Testis (tissue), 3 donors: Measurements from ENCODE around the gene TTC7B. TPM values are rescaled to one million over a fixed set of nuclear protein-coding genes. Genes with fewer than 3 reads are reported as not detected.

Source experiments
- DNase-seq: peaks from one replicate; pipeline ENCODE4 v3.0.0-alpha.2; 2019
- H3K27ac ChIP-seq, 2 donors: fragments of 200-600 bp; sonication (generic); one replicate each; pipeline ENCODE4 v1.5.1; 2019
- H3K27me3 ChIP-seq: fragments of 200-600 bp; sonication (generic); one replicate; pipeline ENCODE4 v1.5.1; 2019
- H3K36me3 ChIP-seq: fragments of 200-600 bp; sonication (generic); one replicate; pipeline ENCODE4 v1.5.1; 2017; ENCODE audit warnings: low read depth; ENCODE audit errors: missing control alignments
- H3K4me1 ChIP-seq: fragments of 200-600 bp; sonication (generic); one replicate; pipeline ENCODE4 v1.5.1; 2019
- H3K4me3 ChIP-seq, 2 donors: fragments of 200-600 bp; sonication (generic); one replicate each; pipeline ENCODE4 v1.5.1; 2017 to 2019
- H3K9me3 ChIP-seq: fragments of 200-600 bp; sonication (generic); one replicate; pipeline ENCODE4 v1.5.1; 2017
- POLR2A ChIP-seq: fragments of 450-650 bp; IDR thresholded peaks from one replicate; pipeline ENCODE4 v1.6.1; 2017; ENCODE audit warnings: antibody characterized with exemption, mild to moderate bottlenecking, moderate library complexity
- WGBS, 2 donors: methylation state at CpG; one replicate each; pipeline ENCODE4 v1.1.5; 2018; 5-methylcytosine and 5-hydroxymethylcytosine counted together
- intact Hi-C: fragments of 100-400 bp; cut with DNase I; formaldehyde crosslinking; loops from one replicate; pipeline ENCODE4 v1.15.1; 2023; ENCODE audit warnings: low total_unique reads
- polyA plus RNA-seq: library from polyadenylated mRNA; stranded (reverse); fragments of 350-450 nt; fragmentation: Illumina TruSeq; extraction: RNeasy Lipid Tissue Mini Kit (QIAGEN cat#74804); gene quantifications from one replicate; pipeline ENCODE4 v1.2.3, GENCODE V29; 2014; ENCODE audit warnings: low read depth, low replicate concordance; ENCODE audit not compliant: insufficient read depth
- total RNA-seq, 2 donors: library from RNA; depleted of rRNA; stranded (reverse); fragments of >200 nt; gene quantifications; one replicate each; pipeline ENCODE4 v1.2.3, GENCODE V29; 2016
- TF ChIP-seq, protein P1 (sequence below), 3 experiments: fragments of 450-650 bp in 2 of 3; fragments of 200-600 bp in 1 of 3; sonication (generic) in 1 of 3; IDR thresholded peaks; one replicate each; pipeline ENCODE4 v1.5.1; 2016 to 2019; ENCODE audit warnings: antibody characterized with exemption in 3 of 3, mild to moderate bottlenecking in 2 of 3, moderate library complexity in 1 of 3

Gene TTC7B
- total and polyA plus RNA-seq, 3 donors from 2014 or later, result 11.3 to 17.0 (median 12.1) TPM

- Histone ChIP-seq H3K27me3 (no peaks in the 10 kb centered on the region), H3K36me3 (no peaks in the 10 kb centered on the region), H3K4me3 (no peak overlapping the region), H3K9me3 (no peaks in the 10 kb centered on the region), H3K4me1 (peaks cover 21% of the 10 kb centered on the region), H3K27ac (no peak overlapping the region)
- WGBS, 2 donors, result 45 to 56% methylated on average over 8 of the region's 8 CpGs
- no peak for TF ChIP-seq POLR2A
- TF ChIP-seq, protein P1, sequence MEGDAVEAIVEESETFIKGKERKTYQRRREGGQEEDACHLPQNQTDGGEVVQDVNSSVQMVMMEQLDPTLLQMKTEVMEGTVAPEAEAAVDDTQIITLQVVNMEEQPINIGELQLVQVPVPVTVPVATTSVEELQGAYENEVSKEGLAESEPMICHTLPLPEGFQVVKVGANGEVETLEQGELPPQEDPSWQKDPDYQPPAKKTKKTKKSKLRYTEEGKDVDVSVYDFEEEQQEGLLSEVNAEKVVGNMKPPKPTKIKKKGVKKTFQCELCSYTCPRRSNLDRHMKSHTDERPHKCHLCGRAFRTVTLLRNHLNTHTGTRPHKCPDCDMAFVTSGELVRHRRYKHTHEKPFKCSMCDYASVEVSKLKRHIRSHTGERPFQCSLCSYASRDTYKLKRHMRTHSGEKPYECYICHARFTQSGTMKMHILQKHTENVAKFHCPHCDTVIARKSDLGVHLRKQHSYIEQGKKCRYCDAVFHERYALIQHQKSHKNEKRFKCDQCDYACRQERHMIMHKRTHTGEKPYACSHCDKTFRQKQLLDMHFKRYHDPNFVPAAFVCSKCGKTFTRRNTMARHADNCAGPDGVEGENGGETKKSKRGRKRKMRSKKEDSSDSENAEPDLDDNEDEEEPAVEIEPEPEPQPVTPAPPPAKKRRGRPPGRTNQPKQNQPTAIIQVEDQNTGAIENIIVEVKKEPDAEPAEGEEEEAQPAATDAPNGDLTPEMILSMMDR (IDR thresholded peaks at IDR 0.05), result no peak
- peak; percentile 47 for DNase-seq
- intact Hi-C loops, result no loop called here
Measured at GRCh38 chr14:90740081-90740480, 76.1 kb downstream of the TTC7B start.

DNA sequence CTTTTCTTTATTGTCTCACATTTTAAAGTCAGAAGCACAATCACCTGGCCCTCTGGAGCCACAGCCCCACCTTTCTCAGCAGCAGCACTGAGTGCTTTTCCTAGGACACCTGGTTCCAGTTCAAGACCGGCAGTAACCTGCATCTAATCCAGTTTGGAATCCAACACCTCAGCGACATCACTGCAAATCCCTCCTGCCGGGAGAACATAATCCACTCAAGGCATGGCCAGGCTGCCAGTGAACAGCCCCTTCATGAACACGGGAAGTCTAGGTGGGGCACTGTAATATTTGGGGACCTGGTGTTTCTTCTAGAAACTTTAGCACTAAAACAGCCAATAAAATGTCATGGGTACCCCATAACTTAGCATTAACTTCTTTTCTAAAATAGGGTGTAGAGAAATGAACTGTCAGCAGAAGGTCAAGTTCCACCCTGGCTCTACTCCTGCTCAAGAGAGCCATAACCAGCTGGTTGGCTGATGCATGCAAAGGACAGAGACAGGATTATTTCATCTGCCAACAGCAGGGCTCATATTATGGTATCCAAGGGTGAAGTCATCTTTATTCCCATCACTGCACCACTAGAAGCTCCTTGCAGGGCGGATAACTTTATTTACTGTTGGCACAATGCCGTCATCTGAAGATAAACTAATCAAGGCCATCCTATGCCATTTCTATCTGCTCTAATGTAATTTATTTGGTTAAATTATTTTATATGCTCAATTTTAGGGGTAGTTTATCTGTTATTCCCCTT is 76.7 kb downstream of the TTC7B start:
- TF ChIP-seq, protein P1 (IDR thresholded peaks at IDR 0.05), result no peak
- TF ChIP-seq POLR2A, result no peak
- Histone ChIP-seq H3K27ac (no peak overlapping the region), H3K27me3 (no peaks in the 10 kb centered on the region), H3K4me1 (peaks cover 21% of the 10 kb centered on the region), H3K9me3 (no peaks in the 10 kb centered on the region), H3K36me3 (no peaks in the 10 kb centered on the region), H3K4me3 (no peak overlapping the region)
- DNase-seq, result no peak
- intact Hi-C loops, result no loop called here
- 70 to 80% methylated on average over 5 to 6 of the region's 6 CpGs for WGBS, 2 donors

DNA sequence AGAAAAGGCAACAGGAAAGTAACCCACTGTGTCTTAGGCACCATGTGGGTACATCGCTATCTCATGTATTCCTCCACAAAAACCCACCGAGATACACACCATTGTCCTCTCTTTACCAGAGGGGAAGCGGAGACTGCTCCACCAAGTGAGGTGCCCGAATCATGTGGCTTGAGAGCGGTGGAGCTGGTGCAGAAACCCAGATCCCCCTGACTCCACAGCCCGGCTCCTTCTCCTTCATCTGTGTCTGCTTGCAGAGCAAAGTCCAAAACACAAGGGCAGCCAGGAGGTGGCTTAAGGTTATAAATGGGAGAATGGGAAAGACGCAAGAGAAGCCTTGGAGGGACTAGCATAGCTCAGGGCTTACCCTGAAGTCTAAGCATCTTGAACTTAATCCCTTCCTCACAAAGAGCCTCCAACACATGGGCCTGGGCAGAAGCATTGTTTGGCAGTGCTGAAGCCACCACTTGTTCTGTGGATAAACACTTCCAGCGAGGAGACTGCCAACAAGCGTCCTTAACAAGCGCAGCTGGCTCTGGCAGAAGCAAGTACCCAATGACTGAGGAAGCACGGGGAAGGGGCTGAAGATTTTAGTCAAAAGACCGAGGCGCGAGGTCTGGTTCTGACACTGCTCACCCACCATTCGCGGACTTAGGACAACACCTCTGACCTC is 83.0 kb downstream of the TTC7B start:
- Histone ChIP-seq H3K27ac (no peak overlapping the region), H3K9me3 (no peaks in the 10 kb centered on the region), H3K27me3 (no peaks in the 10 kb centered on the region), H3K4me3 (no peak overlapping the region), H3K4me1 (no peaks in the 10 kb centered on the region), H3K36me3 (no peaks in the 10 kb centered on the region)
- intact Hi-C loops, result no loop called here
- WGBS, 2 donors, result 91 to 94% methylated on average over 16 of the region's 16 CpGs
- TF ChIP-seq, protein P1 (IDR thresholded peaks at IDR 0.05), result no peak
- no peak for TF ChIP-seq POLR2A
- DNase-seq, result no peak

DNA sequence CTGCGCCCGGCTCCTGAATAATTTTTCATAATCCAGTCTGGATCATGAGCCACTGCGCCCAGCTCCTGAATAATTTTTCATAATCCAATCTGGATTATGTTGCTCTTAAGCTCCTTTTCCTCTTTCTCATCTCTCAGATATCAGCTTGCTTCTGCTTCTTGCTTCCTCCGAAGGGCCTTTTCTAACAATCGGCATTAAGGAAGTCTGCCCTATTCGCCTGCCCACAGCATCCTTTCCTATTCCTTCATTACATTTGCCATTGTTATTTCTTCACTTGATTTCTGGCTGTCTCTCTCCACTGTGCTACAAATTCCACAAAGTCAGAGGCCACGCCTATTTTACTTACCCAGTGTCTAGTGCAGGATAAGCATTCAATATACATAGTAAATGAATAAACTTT is 83.5 kb downstream of the TTC7B start:
- no peak for TF ChIP-seq POLR2A
- TF ChIP-seq, protein P1 (IDR thresholded peaks at IDR 0.05), result no peak
- Histone ChIP-seq H3K27me3 (no peaks in the 10 kb centered on the region), H3K9me3 (no peaks in the 10 kb centered on the region), H3K4me3 (no peak overlapping the region), H3K27ac (no peak overlapping the region), H3K4me1 (no peaks in the 10 kb centered on the region), H3K36me3 (no peaks in the 10 kb centered on the region)
- DNase-seq, result no peak
- 83 to 88% methylated on average over 7 of the region's 7 CpGs for WGBS, 2 donors
- intact Hi-C loops, result no loop called here
